ENCODE measurements around the gene SLC38A9.

DNA sequence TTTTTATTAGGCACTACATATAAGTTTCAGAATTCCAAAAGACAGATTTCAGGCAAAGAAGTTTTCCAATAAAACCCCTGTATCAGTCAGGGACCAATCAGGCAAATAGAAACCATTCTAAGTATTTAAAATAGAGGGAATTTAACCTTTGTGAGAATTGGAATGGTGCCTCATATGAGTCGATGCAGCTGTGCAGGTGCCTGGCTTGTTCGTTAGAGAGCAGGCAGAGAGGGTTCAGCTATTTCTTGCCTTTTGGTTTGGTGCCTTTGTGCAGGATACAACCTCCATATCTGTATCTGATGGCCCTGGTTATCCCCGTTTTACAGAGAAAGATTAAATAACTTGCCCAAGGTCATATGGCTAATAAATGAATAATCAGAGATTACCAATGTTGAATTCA, 19.7 kb upstream of the SLC38A9 start:
- TF ChIP-seq, protein P1, sequence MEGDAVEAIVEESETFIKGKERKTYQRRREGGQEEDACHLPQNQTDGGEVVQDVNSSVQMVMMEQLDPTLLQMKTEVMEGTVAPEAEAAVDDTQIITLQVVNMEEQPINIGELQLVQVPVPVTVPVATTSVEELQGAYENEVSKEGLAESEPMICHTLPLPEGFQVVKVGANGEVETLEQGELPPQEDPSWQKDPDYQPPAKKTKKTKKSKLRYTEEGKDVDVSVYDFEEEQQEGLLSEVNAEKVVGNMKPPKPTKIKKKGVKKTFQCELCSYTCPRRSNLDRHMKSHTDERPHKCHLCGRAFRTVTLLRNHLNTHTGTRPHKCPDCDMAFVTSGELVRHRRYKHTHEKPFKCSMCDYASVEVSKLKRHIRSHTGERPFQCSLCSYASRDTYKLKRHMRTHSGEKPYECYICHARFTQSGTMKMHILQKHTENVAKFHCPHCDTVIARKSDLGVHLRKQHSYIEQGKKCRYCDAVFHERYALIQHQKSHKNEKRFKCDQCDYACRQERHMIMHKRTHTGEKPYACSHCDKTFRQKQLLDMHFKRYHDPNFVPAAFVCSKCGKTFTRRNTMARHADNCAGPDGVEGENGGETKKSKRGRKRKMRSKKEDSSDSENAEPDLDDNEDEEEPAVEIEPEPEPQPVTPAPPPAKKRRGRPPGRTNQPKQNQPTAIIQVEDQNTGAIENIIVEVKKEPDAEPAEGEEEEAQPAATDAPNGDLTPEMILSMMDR (IDR thresholded peaks at IDR 0.05), result no peak
- no peak for TF ChIP-seq POLR2A (IDR thresholded peaks at IDR 0.05)
